Astrocyte of the cerebellum (primary cell): ENCODE data around the gene ARL10.

Source experiments
- DNase-seq: peaks from one replicate; pipeline ENCODE4 v3.0.0-alpha.2; 2011; ENCODE audit warnings: low read depth
- H3K4me3 ChIP-seq: 2 replicates; pipeline ENCODE4 v1.5.1; 2011; ENCODE audit warnings: mild to moderate bottlenecking, low read depth, low read length, moderate library complexity
- CTCF ChIP-seq: IDR thresholded peaks from 2 replicates; pipeline ENCODE4 v1.5.1; 2012; ENCODE audit warnings: low read length, low read depth, moderate library complexity, mild to moderate bottlenecking; ENCODE audit errors: missing control alignments
- in situ Hi-C: cut with HindIII; loops from 2 replicates; pipeline ENCODE4 v1.10.0; 2017; ENCODE audit warnings: low sequenced_read_pairs

ARL10 gene

GRCh38 chr5:176369934-176370711, 4.8 kb downstream of the ARL10 start:
- no peak overlapping the region for H3K4me3 ChIP-seq
- no peak for DNase-seq
- TF ChIP-seq CTCF: no peak
- in situ Hi-C loops: no loop called here

- no peak overlapping the region for H3K4me3 ChIP-seq
- in situ Hi-C loops: no loop called here
- no peak for TF ChIP-seq CTCF
- no peak for DNase-seq
These were observed 6.6 kb downstream of the ARL10 start for GRCh38 chr5:176371621-176372539.

- DNase-seq: no peak
- H3K4me3 ChIP-seq: no peak overlapping the region
- no peak for TF ChIP-seq CTCF
- in situ Hi-C loops: no loop called here
These were observed 8.0 kb downstream of the ARL10 start for GRCh38 chr5:176373100-176373818.

GRCh38 chr5:176379881-176380280, 14.6 kb downstream of the ARL10 start:
- in situ Hi-C loops: no loop called here

GRCh38 chr5:176381423-176381822, 16.1 kb downstream of the ARL10 start:
- DNase-seq: no peak
- no peak for TF ChIP-seq CTCF
- in situ Hi-C loops: no loop called here
- H3K4me3 ChIP-seq: no peak overlapping the region

More at GRCh38 chr5:176379881-176380280, 14.6 kb downstream of the ARL10 start:
- DNase-seq: no peak
- TF ChIP-seq CTCF: no peak
- H3K4me3 ChIP-seq: no peak overlapping the region

- DNase-seq: no peak
- in situ Hi-C loops: no loop called here
- no peak overlapping the region for H3K4me3 ChIP-seq
- TF ChIP-seq CTCF: no peak
These were observed 16.7 kb downstream of the ARL10 start for GRCh38 chr5:176381979-176382378.
